Fibroblast of lung (primary cell): ENCODE data around the gene ATP1A3. TPM values are rescaled to one million over a fixed set of nuclear protein-coding genes. Genes with fewer than 3 reads are reported as not detected.

ENCODE experiments used
- DNase-seq, 2 donors: peaks; one replicate each; pipeline versions ENCODE4 v3.0.0 to v3.0.0-alpha.2; 2010; ENCODE audit warnings: low read depth in 2 of 2
- H2AFZ ChIP-seq: 2 replicates; pipeline ENCODE4 v1.5.1; 2012; ENCODE audit warnings: low read length, control low read depth, inconsistent platforms
- H3K27ac ChIP-seq: 2 replicates; pipeline ENCODE4 v1.5.1; 2011; ENCODE audit warnings: low read length, control low read depth; ENCODE audit not compliant: insufficient read depth
- H3K27me3 ChIP-seq: 2 replicates; pipeline ENCODE4 v1.5.1; 2011; ENCODE audit warnings: mild to moderate bottlenecking, low read length; ENCODE audit not compliant: control insufficient read depth, insufficient read depth
- H3K36me3 ChIP-seq: 2 replicates; pipeline ENCODE4 v1.5.1; 2011; ENCODE audit warnings: low read length; ENCODE audit not compliant: control insufficient read depth, insufficient read depth
- H3K4me1 ChIP-seq: 2 replicates; pipeline ENCODE4 v1.5.1; 2011; ENCODE audit warnings: low read length; ENCODE audit not compliant: control insufficient read depth, insufficient read depth; ENCODE audit errors: extremely low read depth
- H3K4me2 ChIP-seq: 2 replicates; pipeline ENCODE4 v1.5.1; 2011; ENCODE audit warnings: low read length, control low read depth; ENCODE audit not compliant: insufficient read depth; ENCODE audit errors: extremely low read depth
- H3K4me3 ChIP-seq, 4 experiments: fragments of 200-600 bp in 1 of 4; sonication (generic) in 1 of 4; replicated peaks in 1 of 4; 2 replicates each; pipeline ENCODE4 v1.5.1; 2011 to 2016; ENCODE audit warnings: low read length in 4 of 4, low read depth in 3 of 4, mild to moderate bottlenecking in 3 of 4, control low read depth in 2 of 4, inconsistent platforms in 1 of 4, mixed read lengths in 1 of 4; ENCODE audit not compliant: insufficient read depth in 1 of 4; ENCODE audit errors: control extremely low read depth in 1 of 4
- H3K79me2 ChIP-seq: 2 replicates; pipeline ENCODE4 v1.5.1; 2012; ENCODE audit warnings: mild to moderate bottlenecking, low read length, inconsistent platforms; ENCODE audit not compliant: control insufficient read depth, insufficient read depth
- H3K9ac ChIP-seq: 2 replicates; pipeline ENCODE4 v1.5.1; 2011; ENCODE audit warnings: mild to moderate bottlenecking, low read length, control low read depth; ENCODE audit not compliant: insufficient read depth
- H3K9me3 ChIP-seq: 2 replicates; pipeline ENCODE4 v1.5.1; 2012; ENCODE audit warnings: low read depth, low read length; ENCODE audit not compliant: control insufficient read depth, insufficient read depth
- H4K20me1 ChIP-seq: 2 replicates; pipeline ENCODE4 v1.5.1; 2011; ENCODE audit warnings: low read length; ENCODE audit not compliant: control insufficient read depth, insufficient read depth; ENCODE audit errors: extremely low read depth
- CTCF ChIP-seq, 2 donors: IDR thresholded peaks in 1 of 2; conservative IDR thresholded peaks in 1 of 2; 1 replicate in 1 of 2; 2 replicates in 1 of 2; pipeline ENCODE4 v1.5.1; 2011 to 2012; ENCODE audit warnings: low read length in 2 of 2, control low read depth in 1 of 2, inconsistent platforms in 1 of 2, low read depth in 1 of 2, mild to moderate bottlenecking in 1 of 2
- EZH2 ChIP-seq: IDR thresholded peaks from 2 replicates; pipeline ENCODE4 v1.5.1; 2012; ENCODE audit warnings: low read length, control low read depth, mild to moderate bottlenecking; ENCODE audit errors: missing control alignments
- polyA plus RNA-seq, 2 donors: library from polyadenylated mRNA; depleted of rRNA in 1 of 2; stranded (reverse) in 1 of 2; unstranded in 1 of 2; fragments of >200 nt; gene quantifications; 2 replicates each; pipeline ENCODE4 v1.2.1, GENCODE V29; 2011 to 2012; ENCODE audit warnings: missing spikeins in 1 of 2
- total RNA-seq: library from RNA; depleted of rRNA; stranded (reverse); fragments of >200 nt; gene quantifications from 2 replicates; pipeline ENCODE4 v1.2.1, GENCODE V29; 2014

ATP1A3 gene
- total and polyA plus RNA-seq, 2 donors (not counting 1 experiment from before 2014, with no cell fraction given) = 0.17 TPM; not detected in 1

DNA sequence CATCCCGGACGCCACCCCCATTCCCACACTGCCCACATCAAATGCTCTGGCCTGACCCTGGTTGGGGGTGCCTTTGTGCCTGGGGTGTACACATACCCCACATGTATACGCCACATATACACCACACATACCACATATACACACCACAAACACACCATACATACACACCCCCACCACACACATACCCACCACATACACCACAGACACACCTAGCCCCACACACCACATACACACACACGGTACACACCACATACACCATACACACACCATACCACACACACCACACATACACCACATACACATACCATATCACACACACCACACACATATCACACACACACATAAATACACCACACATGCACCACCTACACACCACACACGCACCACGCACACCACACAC lies 75.9 kb downstream of the ATP1A3 start:
- no peak for DNase-seq
- peaks cover 58% of the 10 kb centered on the region for H3K27me3 ChIP-seq
- no peaks in the 10 kb centered on the region for H3K36me3 ChIP-seq
- H3K9ac ChIP-seq = no peak overlapping the region
- no peak overlapping the region for H3K27ac ChIP-seq
- H3K79me2 ChIP-seq = no peaks in the 10 kb centered on the region
- H2AFZ ChIP-seq = no peak overlapping the region
- no peaks in the 10 kb centered on the region for H4K20me1 ChIP-seq
- no peak overlapping the region for H3K4me2 ChIP-seq
- no peak overlapping the region for H3K4me3 ChIP-seq
- H3K4me1 ChIP-seq = no peaks in the 10 kb centered on the region
- TF ChIP-seq EZH2 = no peak
- H3K9me3 ChIP-seq = no peaks in the 10 kb centered on the region

GRCh38 chr19:41917676-41918075 lies 76.4 kb downstream of the ATP1A3 start:
- Histone ChIP-seq H3K9me3 (no peaks in the 10 kb centered on the region), H3K9ac (no peak overlapping the region), H3K79me2 (no peaks in the 10 kb centered on the region), H3K4me2 (no peak overlapping the region), H2AFZ (no peak overlapping the region), H3K27ac (no peak overlapping the region), H3K27me3 (peaks cover 54% of the 10 kb centered on the region), H3K36me3 (no peaks in the 10 kb centered on the region), H3K4me3 (no peak overlapping the region), H3K4me1 (no peaks in the 10 kb centered on the region), H4K20me1 (no peaks in the 10 kb centered on the region)
- no peak for DNase-seq
- no peak for TF ChIP-seq CTCF (conservative IDR thresholded peaks at IDR 0.05 in 1 of 2, IDR thresholded peaks at IDR 0.05 in 1 of 2; ENCODE audit: low read depth in 1 of 2, low read length in 2 of 2)

Other genes starting within 250 kb of the ATP1A3 start
- not detected in 2 replicates for gene CEACAM6, start 238.7 kb downstream of the ATP1A3 start, total RNA-seq
- not detected in 2 replicates for gene CEACAM6, start 238.7 kb downstream of the ATP1A3 start, polyA plus RNA-seq
- not detected in 2 replicates for gene CEACAM3, start 197.6 kb downstream of the ATP1A3 start, total RNA-seq
- gene CEACAM3, start 197.6 kb downstream of the ATP1A3 start, polyA plus RNA-seq = not detected in 2 replicates
- not detected in 2 replicates for gene LYPD4, start 149.5 kb downstream of the ATP1A3 start, total RNA-seq
- gene LYPD4, start 149.5 kb downstream of the ATP1A3 start, polyA plus RNA-seq = not detected in 2 replicates
- not detected in 2 replicates for gene DMRTC2, start 149.2 kb downstream of the ATP1A3 start, total RNA-seq
- not detected in 2 replicates for gene DMRTC2, start 149.2 kb downstream of the ATP1A3 start, polyA plus RNA-seq
- gene RPS19, start 134.0 kb downstream of the ATP1A3 start, total RNA-seq = 1,183 and 1,320 TPM in 2 replicates
- gene RPS19, start 134.0 kb downstream of the ATP1A3 start, polyA plus RNA-seq = 2,037 and 2,197 TPM in 2 replicates
- under 0.01 and 0.17 TPM in 2 replicates for gene CD79A, start 117.0 kb downstream of the ATP1A3 start, total RNA-seq
- 0.07 and 0.17 TPM in 2 replicates for gene CD79A, start 117.0 kb downstream of the ATP1A3 start, polyA plus RNA-seq
- 21.6 TPM in 2 replicates for gene ARHGEF1, start 111.0 kb downstream of the ATP1A3 start, total RNA-seq
- 23.9 and 32.2 TPM in 2 replicates for gene ARHGEF1, start 111.0 kb downstream of the ATP1A3 start, polyA plus RNA-seq
- under 0.01 TPM in 2 replicates for gene ERFL, start 65.8 kb downstream of the ATP1A3 start, total RNA-seq
- gene ERFL, start 65.8 kb downstream of the ATP1A3 start, polyA plus RNA-seq = 0.03 TPM in 1 of 2 replicates, not detected in the other
- 152 and 193 TPM in 2 replicates for gene RABAC1, start 34.9 kb downstream of the ATP1A3 start, total RNA-seq
- 123 and 163 TPM in 2 replicates for gene RABAC1, start 34.9 kb downstream of the ATP1A3 start, polyA plus RNA-seq
- gene GRIK5, start 76.0 kb upstream of the ATP1A3 start, total RNA-seq = 0.77 and 3.5 TPM in 2 replicates
- 0.03 and 0.69 TPM in 2 replicates for gene GRIK5, start 76.0 kb upstream of the ATP1A3 start, polyA plus RNA-seq
- gene ZNF574, start 81.9 kb upstream of the ATP1A3 start, total RNA-seq = 7.7 and 9.9 TPM in 2 replicates
- 5.1 and 6.6 TPM in 2 replicates for gene ZNF574, start 81.9 kb upstream of the ATP1A3 start, polyA plus RNA-seq
- under 0.01 and 0.17 TPM in 2 replicates for gene POU2F2, start 138.2 kb upstream of the ATP1A3 start, total RNA-seq
- gene POU2F2, start 138.2 kb upstream of the ATP1A3 start, polyA plus RNA-seq = 0.31 and 0.43 TPM in 2 replicates
- gene DEDD2, start 223.4 kb upstream of the ATP1A3 start, total RNA-seq = 11.3 and 17.8 TPM in 2 replicates
- gene DEDD2, start 223.4 kb upstream of the ATP1A3 start, polyA plus RNA-seq = 9.8 and 10.0 TPM in 2 replicates
- gene ZNF526, start 226.1 kb upstream of the ATP1A3 start, total RNA-seq = 6.7 and 7.8 TPM in 2 replicates
- 4.9 and 5.9 TPM in 2 replicates for gene ZNF526, start 226.1 kb upstream of the ATP1A3 start, polyA plus RNA-seq
- 8.7 and 11.6 TPM in 2 replicates for gene GSK3A, start 248.4 kb upstream of the ATP1A3 start, total RNA-seq
- 21.7 and 30.6 TPM in 2 replicates for gene GSK3A, start 248.4 kb upstream of the ATP1A3 start, polyA plus RNA-seq